ENCODE results near the gene LSP1.
"Not testable (repeated sequence)": the region's sequence is repeated elsewhere in the genome, so short reads cannot be mapped to it uniquely, and the experiment has no call there.

Gene LSP1, protein sequence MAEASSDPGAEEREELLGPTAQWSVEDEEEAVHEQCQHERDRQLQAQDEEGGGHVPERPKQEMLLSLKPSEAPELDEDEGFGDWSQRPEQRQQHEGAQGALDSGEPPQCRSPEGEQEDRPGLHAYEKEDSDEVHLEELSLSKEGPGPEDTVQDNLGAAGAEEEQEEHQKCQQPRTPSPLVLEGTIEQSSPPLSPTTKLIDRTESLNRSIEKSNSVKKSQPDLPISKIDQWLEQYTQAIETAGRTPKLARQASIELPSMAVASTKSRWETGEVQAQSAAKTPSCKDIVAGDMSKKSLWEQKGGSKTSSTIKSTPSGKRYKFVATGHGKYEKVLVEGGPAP

DNA sequence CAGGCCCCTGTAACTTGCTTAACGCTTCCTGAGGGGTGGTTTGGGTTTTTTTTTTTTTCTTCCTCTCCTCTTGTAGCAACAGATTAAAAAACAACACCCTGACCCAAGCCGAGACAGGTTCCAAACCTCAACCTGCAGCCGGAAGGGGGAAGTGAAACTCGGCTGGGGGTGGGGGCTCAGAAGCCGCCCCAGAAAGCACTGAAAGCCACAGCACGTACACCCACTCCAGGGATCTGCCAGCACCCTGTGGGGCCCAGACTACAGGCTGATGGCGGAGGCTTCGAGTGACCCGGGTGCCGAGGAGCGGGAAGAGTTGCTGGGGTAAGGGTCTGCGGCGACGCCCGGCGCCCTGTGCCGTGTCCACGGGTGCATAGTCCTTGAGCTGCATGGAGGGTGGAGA, at the start of gene LSP1:
Gene LSP1 (plus strand): TSS at position 208 of the 400 bp plus-strand sequence. CDS start 61 bp downstream, at position 269.
- TF ChIP-seq, protein P1, sequence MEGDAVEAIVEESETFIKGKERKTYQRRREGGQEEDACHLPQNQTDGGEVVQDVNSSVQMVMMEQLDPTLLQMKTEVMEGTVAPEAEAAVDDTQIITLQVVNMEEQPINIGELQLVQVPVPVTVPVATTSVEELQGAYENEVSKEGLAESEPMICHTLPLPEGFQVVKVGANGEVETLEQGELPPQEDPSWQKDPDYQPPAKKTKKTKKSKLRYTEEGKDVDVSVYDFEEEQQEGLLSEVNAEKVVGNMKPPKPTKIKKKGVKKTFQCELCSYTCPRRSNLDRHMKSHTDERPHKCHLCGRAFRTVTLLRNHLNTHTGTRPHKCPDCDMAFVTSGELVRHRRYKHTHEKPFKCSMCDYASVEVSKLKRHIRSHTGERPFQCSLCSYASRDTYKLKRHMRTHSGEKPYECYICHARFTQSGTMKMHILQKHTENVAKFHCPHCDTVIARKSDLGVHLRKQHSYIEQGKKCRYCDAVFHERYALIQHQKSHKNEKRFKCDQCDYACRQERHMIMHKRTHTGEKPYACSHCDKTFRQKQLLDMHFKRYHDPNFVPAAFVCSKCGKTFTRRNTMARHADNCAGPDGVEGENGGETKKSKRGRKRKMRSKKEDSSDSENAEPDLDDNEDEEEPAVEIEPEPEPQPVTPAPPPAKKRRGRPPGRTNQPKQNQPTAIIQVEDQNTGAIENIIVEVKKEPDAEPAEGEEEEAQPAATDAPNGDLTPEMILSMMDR (conservative IDR thresholded peaks at IDR 0.05): no peak
- TF ChIP-seq ZFX (IDR thresholded peaks at IDR 0.05): no peak
- no peak within 1 kb of the TSS for H3K27ac ChIP-seq

DNA sequence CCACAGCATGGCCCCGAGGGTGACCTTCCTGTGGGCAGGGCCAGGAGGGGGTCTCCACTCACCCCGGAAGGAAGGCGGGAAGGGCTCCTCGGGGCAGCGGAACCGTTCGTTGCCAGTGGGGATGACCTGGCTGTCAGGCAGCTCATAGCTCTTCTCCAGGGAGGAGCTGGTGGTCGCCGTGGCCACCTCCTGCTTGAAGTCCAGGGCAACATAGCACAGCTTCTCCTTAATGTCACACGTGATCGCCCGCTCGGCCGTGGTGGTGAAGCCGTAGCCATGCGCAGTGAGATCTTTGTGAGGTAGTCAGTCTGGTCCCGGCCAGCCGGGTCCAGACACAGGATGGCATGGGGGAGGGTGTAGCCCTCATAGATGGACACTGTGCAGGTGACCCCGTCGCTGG, 49.6 kb upstream of the LSP1 start:
- TF ChIP-seq, protein P1 (conservative IDR thresholded peaks at IDR 0.05): no peak
- TF ChIP-seq ZFX (IDR thresholded peaks at IDR 0.05): no peak
- H3K27ac ChIP-seq: no peak overlapping the region

DNA sequence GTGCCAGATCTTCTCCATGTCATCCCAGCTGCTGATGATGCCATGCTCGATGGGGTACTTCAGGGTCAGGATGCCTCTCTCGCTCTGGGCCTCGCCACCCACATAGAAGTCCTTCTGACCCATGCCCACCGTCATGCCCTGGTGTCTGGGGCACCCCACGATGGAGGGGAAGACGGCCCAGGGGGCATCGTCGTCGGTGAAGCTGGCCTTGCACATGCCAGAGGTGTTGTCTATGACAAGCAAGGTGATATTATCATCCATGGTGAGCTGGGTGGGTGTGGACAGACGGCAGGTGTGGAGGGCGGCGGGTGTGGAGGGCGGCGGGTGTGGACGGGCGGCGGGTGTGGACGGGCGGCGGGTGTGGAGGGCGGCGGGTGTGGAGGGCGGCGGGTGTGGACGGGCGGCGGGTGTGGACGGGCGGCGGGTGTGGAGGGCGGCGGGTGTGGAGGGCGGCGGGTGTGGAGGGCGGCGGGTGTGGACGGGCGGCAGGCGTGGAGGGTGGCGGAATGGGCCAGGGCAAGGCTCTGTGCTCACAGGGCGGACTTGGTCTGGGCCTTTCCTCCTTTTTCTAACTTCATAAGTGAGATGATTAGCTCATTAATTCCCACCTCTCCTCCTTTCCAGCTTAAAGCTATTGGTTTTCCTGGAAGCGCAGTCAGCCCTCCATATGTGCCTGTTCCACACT, 48.9 kb upstream of the LSP1 start:
- not testable (repeated sequence) for H3K27ac ChIP-seq

DNA sequence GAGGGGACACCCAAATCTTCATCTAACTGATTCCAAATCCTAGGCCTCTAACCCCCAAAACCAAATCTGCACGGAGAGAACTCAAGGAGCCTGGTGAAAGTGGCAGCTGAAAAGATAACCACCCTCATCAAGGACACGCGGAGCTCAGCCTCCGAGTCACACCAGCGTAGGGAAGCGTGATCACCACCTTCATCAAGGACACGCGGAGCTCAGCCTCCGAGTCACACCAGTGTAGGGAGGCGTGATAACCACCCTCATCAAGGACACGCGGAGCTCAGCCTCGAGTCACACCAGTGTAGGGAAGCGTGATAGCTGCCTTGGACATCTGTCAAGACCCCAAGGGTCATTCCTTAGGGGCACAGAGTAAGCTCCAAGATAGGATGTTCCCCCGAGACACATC, 47.4 kb upstream of the LSP1 start:
- TF ChIP-seq ZFX (IDR thresholded peaks at IDR 0.05): no peak
- TF ChIP-seq, protein P1 (conservative IDR thresholded peaks at IDR 0.05): no peak
- H3K27ac ChIP-seq: no peak overlapping the region

DNA sequence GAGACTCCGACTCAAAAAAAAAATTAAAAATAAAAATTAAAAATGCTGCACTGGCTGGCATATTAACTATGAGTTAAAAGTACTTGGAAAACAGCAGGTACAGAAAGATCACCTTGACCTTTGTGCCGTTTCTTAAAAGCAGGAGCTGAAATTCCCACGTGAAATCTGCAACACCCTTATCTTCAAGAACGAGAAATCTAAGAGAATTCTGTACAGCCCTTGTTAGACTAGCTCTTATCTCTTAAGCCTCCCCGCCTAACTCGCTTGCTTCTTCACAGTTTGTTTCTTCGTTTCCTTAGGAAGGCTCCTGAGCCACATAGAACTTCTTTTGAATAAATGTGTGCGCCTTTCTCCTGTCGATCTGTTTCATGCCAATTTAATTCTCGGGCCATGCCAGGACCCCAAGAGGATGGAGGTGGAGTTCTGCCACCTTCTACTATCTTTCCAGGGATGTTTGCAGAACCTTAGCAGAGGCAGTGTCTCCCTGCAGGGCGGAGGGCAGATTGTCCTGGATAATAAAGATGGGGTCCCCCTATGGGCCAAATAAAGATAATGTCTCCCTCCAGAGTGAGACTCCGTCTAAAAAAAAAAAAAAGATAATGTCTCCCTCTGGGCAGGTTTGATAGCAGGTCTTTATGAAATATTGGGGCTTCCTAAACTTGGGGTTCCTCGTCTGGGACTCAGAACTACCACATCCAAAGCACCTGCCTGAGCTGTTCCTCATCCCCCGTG, 45.5 kb upstream of the LSP1 start:
- no peak overlapping the region for H3K27ac ChIP-seq
- TF ChIP-seq, protein P1 (conservative IDR thresholded peaks at IDR 0.05): no peak
- TF ChIP-seq ZFX (IDR thresholded peaks at IDR 0.05): no peak

DNA sequence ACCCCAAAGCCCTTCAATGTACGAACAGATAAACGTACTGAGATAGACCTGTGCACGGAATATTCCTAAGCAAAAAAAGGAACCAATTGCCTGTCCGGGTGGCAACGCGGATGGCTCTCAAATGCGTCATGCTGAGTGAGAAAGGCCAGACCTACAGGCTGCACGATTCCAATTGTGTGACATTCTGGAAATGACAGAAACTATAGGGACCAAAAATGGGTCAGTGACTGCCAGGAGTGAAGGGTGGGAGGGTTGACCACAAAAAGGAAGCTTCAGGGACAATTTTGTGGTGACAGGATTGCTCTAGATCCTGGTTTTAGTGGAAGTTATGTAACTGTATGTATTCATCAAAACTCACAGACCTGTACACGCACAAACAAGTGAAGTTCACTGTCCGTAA, 42.1 kb upstream of the LSP1 start:
- TF ChIP-seq, protein P1 (conservative IDR thresholded peaks at IDR 0.05): no peak
- no peak for TF ChIP-seq ZFX (IDR thresholded peaks at IDR 0.05)
- no peak overlapping the region for H3K27ac ChIP-seq

DNA sequence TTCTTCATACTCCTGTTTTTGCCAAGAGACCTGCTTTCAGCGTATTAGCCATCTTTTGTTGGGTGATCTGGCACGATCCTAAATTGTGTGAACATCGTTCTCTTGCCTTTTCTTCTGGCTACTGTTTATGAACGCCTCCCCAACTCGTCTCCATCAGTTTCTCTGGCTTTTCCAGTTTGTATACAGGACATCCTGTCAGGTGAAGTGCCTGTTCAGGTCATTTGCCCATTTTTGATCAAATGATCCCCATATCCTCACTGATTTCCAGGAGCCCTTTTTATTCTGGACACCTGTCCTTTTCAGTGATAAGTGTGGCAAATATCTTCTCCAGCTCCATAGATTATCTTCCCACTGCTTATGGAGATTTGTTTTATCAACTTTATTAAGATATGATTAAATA, 40.6 kb upstream of the LSP1 start:
- H3K27ac ChIP-seq: no peak overlapping the region
- TF ChIP-seq ZFX (IDR thresholded peaks at IDR 0.05): no peak
- TF ChIP-seq, protein P1 (conservative IDR thresholded peaks at IDR 0.05): no peak
